ENCODE data around the gene SEMA4B. TPM values are rescaled to one million over a fixed set of nuclear protein-coding genes. Genes with fewer than 3 reads are reported as not detected.

The SEMA4B gene
- total RNA-seq, 1 experiment from 2014 or later, result 32.5 TPM

Other genes starting within 250 kb of the SEMA4B start
- 40.7 and 42.8 TPM in 2 replicates for gene ZNF710, start 200.0 kb upstream of the SEMA4B start, total RNA-seq (2021)
- 57.7 and 62.5 TPM in 2 replicates for gene IDH2, start 98.9 kb upstream of the SEMA4B start, total RNA-seq (2021)
- 23.0 and 27.8 TPM in 2 replicates for gene CIB1, start 32.6 kb downstream of the SEMA4B start, total RNA-seq (2021)
- gene GDPGP1, start 32.9 kb downstream of the SEMA4B start, total RNA-seq (2021), result 6.7 and 9.7 TPM in 2 replicates
- not detected in 2 replicates for gene TTLL13, start 48.2 kb downstream of the SEMA4B start, total RNA-seq (2021)
- gene NGRN, start 64.3 kb downstream of the SEMA4B start, total RNA-seq (2021), result 79.2 and 80.2 TPM in 2 replicates
- gene ZNF774, start 151.0 kb downstream of the SEMA4B start, total RNA-seq (2021), result 1.0 and 2.5 TPM in 2 replicates
- 67.0 and 72.4 TPM in 2 replicates for gene IQGAP1, start 186.9 kb downstream of the SEMA4B start, total RNA-seq (2021)

Data from H9 (cell line).